AG09319 (cell line): ENCODE measurements around the gene STBD1.

Experiments used
- DNase-seq: peaks from one replicate; pipeline ENCODE4 v3.0.0-alpha.2; 2010; ENCODE audit warnings: low read depth; ENCODE audit errors: extremely low read depth
- CTCF ChIP-seq: IDR thresholded peaks from 2 replicates; pipeline ENCODE4 v1.5.1; 2011; ENCODE audit warnings: low read depth, mild to moderate bottlenecking, inconsistent platforms, low read length, moderate library complexity

The STBD1 gene

GRCh38 chr4:76292730-76293129 is 13.8 kb upstream of the STBD1 start:
- no peak for TF ChIP-seq CTCF
- DNase-seq, result no peak

GRCh38 chr4:76293772-76294171 is 12.8 kb upstream of the STBD1 start:
- TF ChIP-seq CTCF, result no peak
- no peak for DNase-seq

- TF ChIP-seq CTCF, result no peak
- DNase-seq, result no peak
These were observed 10.2 kb upstream of the STBD1 start for GRCh38 chr4:76296286-76296820.

- no peak for DNase-seq
- TF ChIP-seq CTCF, result no peak
These were observed 8.3 kb upstream of the STBD1 start for GRCh38 chr4:76298227-76298626.

GRCh38 chr4:76300012-76300411 is 6.5 kb upstream of the STBD1 start:
- DNase-seq, result no peak
- TF ChIP-seq CTCF, result no peak

GRCh38 chr4:76301068-76301774 is 5.3 kb upstream of the STBD1 start:
- TF ChIP-seq CTCF, result no peak
- DNase-seq, result peak; percentile 32

GRCh38 chr4:76301775-76302162 is 4.8 kb upstream of the STBD1 start:
- no peak for DNase-seq
- no peak for TF ChIP-seq CTCF
